Tibial nerve (tissue), 4 donors: ENCODE results near the gene FOXO4. TPM values are rescaled to one million over a fixed set of nuclear protein-coding genes. Genes with fewer than 3 reads are reported as not detected.

Experiments
- DNase-seq, 2 donors: peaks; one replicate each; pipeline ENCODE4 v3.0.0-alpha.2; 2019; ENCODE audit warnings: low spot score in 2 of 2
- H3K27ac ChIP-seq, 4 donors: fragments of 200-600 bp; sonication (generic) in 3 of 4; one replicate each; pipeline ENCODE4 v1.5.1; 2017 to 2019; ENCODE audit warnings: mild to moderate bottlenecking in 1 of 4
- H3K27me3 ChIP-seq, 2 donors: fragments of 200-600 bp; sonication (generic) in 1 of 2; one replicate each; pipeline versions ENCODE4 v1.5.1 to v1.6.0; 2017 to 2019
- H3K36me3 ChIP-seq, 3 donors: fragments of 200-600 bp; sonication (generic); one replicate each; pipeline ENCODE4 v1.5.1; 2018 to 2019
- H3K4me1 ChIP-seq, 4 donors: fragments of 200-600 bp; sonication (generic) in 3 of 4; one replicate each; pipeline ENCODE4 v1.5.1; 2017 to 2019
- H3K4me3 ChIP-seq, 4 donors: fragments of 200-600 bp; sonication (generic) in 3 of 4; one replicate each; pipeline ENCODE4 v1.5.1; 2017 to 2019; ENCODE audit warnings: mild to moderate bottlenecking in 1 of 4, moderate library complexity in 1 of 4
- H3K9me3 ChIP-seq, 4 donors: fragments of 200-600 bp; sonication (generic) in 3 of 4; one replicate each; pipeline ENCODE4 v1.5.1; 2017 to 2019
- CTCF ChIP-seq, 5 experiments: fragments of 200-600 bp in 3 of 5; fragments of 450-650 bp in 2 of 5; sonication (generic) in 3 of 5; IDR thresholded peaks; one replicate each; pipeline ENCODE4 v1.5.1; 2016 to 2019; ENCODE audit warnings: antibody characterized with exemption in 5 of 5, mild to moderate bottlenecking in 3 of 5, moderate library complexity in 2 of 5
- EP300 ChIP-seq, 2 donors: sonication (generic); formaldehyde crosslinking; IDR thresholded peaks; one replicate each; pipeline ENCODE4 v1.6.1; 2017; ENCODE audit warnings: antibody characterized with exemption in 2 of 2, mild to moderate bottlenecking in 1 of 2
- POLR2A ChIP-seq, 2 donors: fragments of 450-650 bp; IDR thresholded peaks; one replicate each; pipeline ENCODE4 v1.6.1; 2017; ENCODE audit warnings: antibody characterized with exemption in 2 of 2, mild to moderate bottlenecking in 2 of 2, moderate library complexity in 2 of 2
- WGBS, 2 donors: methylation state at CpG; one replicate each; pipeline ENCODE4 v1.1.5; 2018; 5-methylcytosine and 5-hydroxymethylcytosine counted together
- total RNA-seq, 4 donors: library from RNA; depleted of rRNA; stranded (reverse); fragments of >200 nt; gene quantifications; one replicate each; pipeline ENCODE4 v1.1.0, GENCODE V29; 2016

The FOXO4 gene
- total RNA-seq, 4 donors from 2014 or later = 18.9 to 35.4 (median 30.5) TPM

DNA sequence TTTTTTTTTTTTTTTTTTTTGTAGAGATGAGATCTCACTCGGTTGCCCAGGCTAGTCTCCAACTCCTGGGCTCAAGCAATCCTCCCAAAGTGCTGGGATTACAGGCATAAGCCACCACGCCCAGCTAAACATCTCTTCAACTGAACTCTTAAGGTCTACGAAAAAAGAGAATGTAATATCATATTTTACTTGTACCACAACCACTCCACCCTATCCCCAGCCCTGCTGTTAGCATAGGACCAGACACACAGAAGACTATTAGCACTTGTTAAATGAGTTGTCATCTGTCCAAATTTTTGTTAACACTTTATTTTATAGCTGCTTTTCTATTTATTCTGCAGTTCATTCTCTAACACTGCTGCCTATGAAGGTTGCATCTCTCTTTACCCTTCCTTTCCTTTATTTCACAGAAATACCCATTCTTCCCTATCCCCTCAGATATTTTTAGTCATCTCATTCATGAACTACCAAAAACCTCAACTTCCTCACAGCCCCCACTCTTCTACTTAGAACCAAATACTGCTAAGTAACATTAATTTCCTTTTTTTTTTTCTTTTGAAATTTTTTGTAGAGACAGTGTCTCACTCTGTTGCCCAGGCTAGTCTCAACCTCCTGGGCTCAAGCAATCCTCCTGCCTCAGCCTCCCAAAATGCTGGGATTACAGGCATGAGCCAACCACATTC is 37.7 kb upstream of the FOXO4 start:
- H3K27ac ChIP-seq = no peak overlapping the region
- H3K36me3 ChIP-seq = peaks cover 0 to 24% (median 0%) of the 10 kb centered on the region in 3 donors
- no peak for DNase-seq
- 64 to 88% methylated on average over 3 of the region's 3 CpGs for WGBS, 2 donors
- H3K4me1 ChIP-seq = peaks cover 0 to 6% (median 3%) of the 10 kb centered on the region in 4 donors
- H3K27me3 ChIP-seq = peaks cover 0 to 8% of the 10 kb centered on the region in 2 donors
- TF ChIP-seq POLR2A (IDR thresholded peaks at IDR 0.05) (no peak), EP300 (IDR thresholded peaks at IDR 0.05) (no peak), CTCF (IDR thresholded peaks at IDR 0.05) (no peak)
- H3K4me3 ChIP-seq = no peak overlapping the region
- H3K9me3 ChIP-seq = no peaks in the 10 kb centered on the region

DNA sequence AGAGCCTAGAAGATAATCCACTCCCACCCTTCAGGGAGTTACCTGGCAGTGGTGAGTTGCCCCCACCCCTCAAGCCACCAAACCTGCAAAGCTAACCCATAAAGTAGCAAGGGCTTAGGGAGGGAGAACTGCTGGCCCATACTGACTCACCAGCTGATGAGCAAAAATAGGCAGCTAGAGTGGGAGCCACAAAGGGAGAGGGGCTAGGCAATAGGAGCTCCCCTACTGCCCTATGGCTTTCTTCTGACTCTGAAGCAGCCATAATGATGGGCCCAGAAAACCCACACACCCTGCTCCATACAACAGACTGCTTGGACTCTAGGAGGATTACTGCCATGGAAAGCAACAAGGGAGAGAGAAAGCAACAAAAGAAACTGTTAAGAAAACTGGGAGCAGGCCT is 35.5 kb upstream of the FOXO4 start:
- no peak overlapping the region for H3K27ac ChIP-seq
- TF ChIP-seq CTCF (IDR thresholded peaks at IDR 0.05) (no peak), POLR2A (IDR thresholded peaks at IDR 0.05) (no peak), EP300 (IDR thresholded peaks at IDR 0.05) (no peak)
- no peak for DNase-seq
- H3K4me3 ChIP-seq = no peak overlapping the region
- H3K9me3 ChIP-seq = no peaks in the 10 kb centered on the region
- peaks cover 0 to 24% (median 0%) of the 10 kb centered on the region in 3 donors for H3K36me3 ChIP-seq
- H3K27me3 ChIP-seq = peaks cover 0 to 8% of the 10 kb centered on the region in 2 donors
- H3K4me1 ChIP-seq = peaks cover 0 to 6% (median 3%) of the 10 kb centered on the region in 4 donors

DNA sequence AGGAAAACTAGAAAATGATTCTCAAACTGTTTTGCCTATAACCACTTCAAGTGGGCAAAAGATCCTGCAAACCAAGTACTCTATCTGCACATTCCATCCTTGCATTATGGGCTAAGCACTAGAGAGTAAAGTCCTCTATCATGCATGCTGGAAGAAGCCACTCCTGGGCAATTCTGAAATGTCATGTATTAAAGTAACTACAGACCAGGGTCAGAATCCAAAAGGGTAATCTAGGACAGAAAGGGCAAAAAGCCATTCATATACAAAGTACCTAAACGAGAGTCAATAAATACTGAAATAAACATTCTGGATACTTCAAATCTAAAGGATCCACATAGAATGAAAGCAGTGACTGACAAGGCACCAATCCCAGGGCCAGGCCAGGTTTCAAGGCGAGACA is 28.6 kb upstream of the FOXO4 start:
- TF ChIP-seq POLR2A (IDR thresholded peaks at IDR 0.05) = no peak
- TF ChIP-seq CTCF (IDR thresholded peaks at IDR 0.05) = no peak
- no peak for TF ChIP-seq EP300 (IDR thresholded peaks at IDR 0.05)
- no peaks in the 10 kb centered on the region for H3K27me3 ChIP-seq
- no peaks in the 10 kb centered on the region for H3K9me3 ChIP-seq
- WGBS, 2 donors = 8 to 25% methylated on average over 2 of the region's 2 CpGs
- H3K27ac ChIP-seq = peak overlapping the region in 3 of 4 donors; percentile 85 to 92 (median 89)
- peak overlapping the region; percentile 45 to 67 (median 55) for H3K4me3 ChIP-seq
- H3K4me1 ChIP-seq = peaks cover 0 to 9% (median 0%) of the 10 kb centered on the region in 4 donors
- H3K36me3 ChIP-seq = no peaks in the 10 kb centered on the region
- no peak for DNase-seq

DNA sequence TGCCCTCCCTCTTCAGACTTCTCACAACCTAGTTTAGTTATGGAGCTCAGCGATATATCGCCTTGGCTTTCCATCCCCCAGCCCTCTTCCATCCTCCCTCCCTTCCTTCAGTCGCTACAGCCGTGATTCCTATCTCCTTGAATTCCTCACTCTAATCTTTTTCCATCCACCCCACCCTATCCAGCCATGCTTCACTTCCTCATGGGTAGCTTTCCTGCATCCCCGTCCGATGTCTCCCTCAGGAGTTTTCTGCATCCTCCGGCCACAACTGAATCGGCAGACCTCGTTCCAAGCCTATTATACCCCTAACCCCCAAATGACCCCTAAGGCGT is 28.0 kb upstream of the FOXO4 start:
- no peak for DNase-seq
- Histone ChIP-seq H3K9me3 (no peaks in the 10 kb centered on the region), H3K4me1 (peaks cover 0 to 9% (median 0%) of the 10 kb centered on the region in 4 donors), H3K27ac (peak overlapping the region; percentile 74 to 92 (median 87)), H3K4me3 (peak overlapping the region; percentile 45 to 67 (median 55)), H3K27me3 (no peaks in the 10 kb centered on the region), H3K36me3 (no peaks in the 10 kb centered on the region)
- 2 to 42% methylated on average over 9 to 10 of the region's 10 CpGs for WGBS, 2 donors
- TF ChIP-seq EP300 (IDR thresholded peaks at IDR 0.05) = no peak

DNA sequence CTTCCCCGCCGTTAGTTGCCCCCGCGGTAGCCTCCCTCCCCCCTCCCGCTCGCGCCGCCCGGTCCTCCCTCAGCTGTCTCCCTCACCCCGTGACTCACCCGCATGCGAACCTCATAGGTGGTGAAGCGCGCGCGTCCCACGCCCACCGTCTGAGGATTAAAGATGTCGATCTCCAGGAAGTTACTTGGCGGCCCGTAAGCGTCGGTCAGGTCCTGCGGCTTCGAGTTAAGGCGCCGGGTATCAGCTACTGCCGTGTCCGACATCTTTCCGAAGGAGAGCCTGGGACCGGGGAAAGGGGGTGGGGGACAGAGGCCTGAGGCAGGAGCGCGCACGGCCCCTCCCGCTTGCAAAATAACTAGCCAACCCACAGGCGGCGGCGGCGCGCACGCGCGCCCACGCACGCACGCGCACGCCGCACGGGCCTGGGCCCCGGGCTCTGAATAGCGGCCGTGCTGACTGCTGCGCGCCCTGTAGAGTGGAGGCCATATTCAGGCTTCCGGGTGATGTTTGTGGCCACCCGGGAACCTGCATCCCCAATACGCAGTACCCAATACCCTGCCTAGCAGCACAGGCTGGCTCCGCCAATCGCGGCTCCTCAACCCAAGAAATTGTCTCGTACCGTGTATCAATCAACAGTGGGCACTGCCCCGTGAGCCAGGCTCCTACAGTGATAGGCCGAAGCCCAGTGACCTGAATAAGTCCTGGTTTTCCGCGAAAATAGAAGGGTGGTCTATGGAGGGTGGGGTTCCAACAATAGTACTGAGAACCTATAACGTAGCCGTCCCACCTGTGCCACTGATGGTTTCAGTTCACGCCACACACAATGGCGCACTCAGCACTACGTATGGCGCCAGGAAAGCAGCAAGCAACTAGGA is 27.4 kb upstream of the FOXO4 start, which contains the start of gene SNX12:
SNX12 (minus strand) TSS at position 291 of the 875 bp plus-strand sequence; CDS start at position 263, 28 bp downstream.
- TF ChIP-seq CTCF (IDR thresholded peaks at IDR 0.05) (peak in 2 of 5 experiments; percentile 95 to 97), EP300 (IDR thresholded peaks at IDR 0.05) (peak in 1 of 2 donors; percentile 83), POLR2A (IDR thresholded peaks at IDR 0.05) (peak in 1 of 2 donors; percentile 65)
- WGBS, 2 donors = 1 to 37% methylated on average over 25 to 44 of the region's 73 CpGs

More for the DNA sequence above, 27.4 kb upstream of the FOXO4 start, which contains the start of gene SNX12:
- H3K4me3 ChIP-seq = peak within 1 kb of the TSS; percentile 45 to 67 (median 55)
- peaks cover 0 to 9% (median 0%) of the 10 kb centered on the region in 4 donors for H3K4me1 ChIP-seq
- H3K36me3 ChIP-seq = no peaks in the 10 kb centered on the region
- no peaks in the 10 kb centered on the region for H3K27me3 ChIP-seq
- DNase-seq = peak; percentile 78 to 87
- peak within 1 kb of the TSS; percentile 74 to 92 (median 87) for H3K27ac ChIP-seq
- no peaks in the 10 kb centered on the region for H3K9me3 ChIP-seq
